Karpas-422 (cell line): ENCODE results near the gene MAPK14. TPM values are rescaled to one million over a fixed set of nuclear protein-coding genes. Genes with fewer than 3 reads are reported as not detected.

Experiments used
- DNase-seq: peaks from one replicate; pipeline ENCODE4 v3.0.0-alpha.2; 2015
- H2AFZ ChIP-seq: fragments of 200-600 bp; sonication (generic); 2 replicates; pipeline ENCODE4 v1.6.1; 2014; ENCODE audit warnings: antibody characterized with exemption, low read length, mixed read lengths
- H3K27ac ChIP-seq: fragments of 200-600 bp; sonication (generic); 2 replicates; pipeline ENCODE4 v1.5.1; 2014; ENCODE audit warnings: mild to moderate bottlenecking, low read length, moderate library complexity
- H3K27me3 ChIP-seq: fragments of 200-600 bp; sonication (generic); 2 replicates; pipeline ENCODE4 v1.6.1; 2014; ENCODE audit warnings: low read length, mixed read lengths
- H3K36me3 ChIP-seq: fragments of 200-600 bp; sonication (generic); 2 replicates; pipeline ENCODE4 v1.6.1; 2014; ENCODE audit warnings: low read length, mixed read lengths; ENCODE audit not compliant: insufficient read depth
- H3K4me1 ChIP-seq: fragments of 200-600 bp; sonication (generic); 2 replicates; pipeline ENCODE4 v1.6.1; 2014; ENCODE audit warnings: mild to moderate bottlenecking, low read length, mixed read lengths
- H3K4me2 ChIP-seq: fragments of 200-600 bp; sonication (generic); 2 replicates; pipeline ENCODE4 v1.6.1; 2014; ENCODE audit warnings: low read length, low read depth, mild to moderate bottlenecking; ENCODE audit not compliant: poor library complexity, severe bottlenecking
- H3K4me3 ChIP-seq: fragments of 200-600 bp; sonication (generic); 2 replicates; pipeline ENCODE4 v1.5.1; 2014; ENCODE audit warnings: mild to moderate bottlenecking, antibody characterized with exemption, low read length, mixed read lengths
- H3K79me2 ChIP-seq: fragments of 200-600 bp; sonication (generic); 2 replicates; pipeline ENCODE4 v1.6.1; 2014; ENCODE audit warnings: mild to moderate bottlenecking, low read length, mixed read lengths
- H3K9ac ChIP-seq: fragments of 200-600 bp; sonication (generic); 2 replicates; pipeline ENCODE4 v1.6.0; 2014; ENCODE audit warnings: low read length
- H3K9me2 ChIP-seq: fragments of 200-600 bp; sonication (generic), shearing (Covaris generic); replicated peaks from 2 replicates; pipeline ENCODE4 v1.6.0; 2014; ENCODE audit warnings: mild to moderate bottlenecking, low read length, moderate library complexity; ENCODE audit not compliant: insufficient read depth
- H3K9me3 ChIP-seq: fragments of 300-700, 200-600 bp; sonication (generic); 2 replicates; pipeline ENCODE4 v1.6.1; 2014; ENCODE audit warnings: low read length, mixed read lengths
- H4K20me1 ChIP-seq: fragments of 200-600 bp; sonication (generic); 2 replicates; pipeline ENCODE4 v1.6.1; 2014; ENCODE audit warnings: mild to moderate bottlenecking, antibody characterized with exemption, low read length, low read depth; ENCODE audit not compliant: insufficient read depth
- total RNA-seq: library from RNA; depleted of rRNA; stranded (reverse); fragments of >200 nt; shearing (Covaris generic); gene quantifications from 2 replicates; pipeline ENCODE4 v1.2.3, GENCODE V29; 2014; ENCODE audit warnings: low replicate concordance

Gene MAPK14
- total RNA-seq, 1 experiment from 2014 or later: 56.1 TPM

DNA sequence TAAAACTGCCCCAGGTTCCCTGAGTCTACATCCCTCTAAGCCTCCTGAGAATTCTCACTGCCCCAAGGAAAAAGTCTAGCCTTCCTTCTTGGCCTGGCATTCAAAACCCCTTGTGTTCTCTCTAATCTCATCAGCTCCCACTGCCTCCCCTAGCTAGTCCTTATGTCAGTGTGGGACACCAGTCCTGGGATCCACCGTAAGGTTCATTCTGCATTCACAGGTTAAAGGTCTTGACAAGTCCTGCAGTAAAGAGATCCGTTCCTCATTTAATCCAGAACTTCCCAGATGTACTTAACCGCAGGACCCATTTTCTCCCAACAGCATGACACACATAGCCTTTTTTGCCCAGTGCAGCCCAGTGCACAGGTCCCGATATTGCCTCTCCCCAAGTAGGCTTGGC lies 114.4 kb downstream of the MAPK14 start:
- H3K4me3 ChIP-seq: no peak overlapping the region
- peaks cover 16% of the 10 kb centered on the region for H3K4me1 ChIP-seq
- no peak overlapping the region for H3K27ac ChIP-seq
- H3K36me3 ChIP-seq: no peaks in the 10 kb centered on the region
- no peak overlapping the region for H3K4me2 ChIP-seq
- no peaks in the 10 kb centered on the region for H3K79me2 ChIP-seq
- H4K20me1 ChIP-seq: no peaks in the 10 kb centered on the region
- H2AFZ ChIP-seq: no peak overlapping the region
- H3K9me3 ChIP-seq: no peaks in the 10 kb centered on the region
- no peaks in the 10 kb centered on the region for H3K9me2 ChIP-seq
- no peak overlapping the region for H3K9ac ChIP-seq
- DNase-seq: no peak
- no peaks in the 10 kb centered on the region for H3K27me3 ChIP-seq

DNA sequence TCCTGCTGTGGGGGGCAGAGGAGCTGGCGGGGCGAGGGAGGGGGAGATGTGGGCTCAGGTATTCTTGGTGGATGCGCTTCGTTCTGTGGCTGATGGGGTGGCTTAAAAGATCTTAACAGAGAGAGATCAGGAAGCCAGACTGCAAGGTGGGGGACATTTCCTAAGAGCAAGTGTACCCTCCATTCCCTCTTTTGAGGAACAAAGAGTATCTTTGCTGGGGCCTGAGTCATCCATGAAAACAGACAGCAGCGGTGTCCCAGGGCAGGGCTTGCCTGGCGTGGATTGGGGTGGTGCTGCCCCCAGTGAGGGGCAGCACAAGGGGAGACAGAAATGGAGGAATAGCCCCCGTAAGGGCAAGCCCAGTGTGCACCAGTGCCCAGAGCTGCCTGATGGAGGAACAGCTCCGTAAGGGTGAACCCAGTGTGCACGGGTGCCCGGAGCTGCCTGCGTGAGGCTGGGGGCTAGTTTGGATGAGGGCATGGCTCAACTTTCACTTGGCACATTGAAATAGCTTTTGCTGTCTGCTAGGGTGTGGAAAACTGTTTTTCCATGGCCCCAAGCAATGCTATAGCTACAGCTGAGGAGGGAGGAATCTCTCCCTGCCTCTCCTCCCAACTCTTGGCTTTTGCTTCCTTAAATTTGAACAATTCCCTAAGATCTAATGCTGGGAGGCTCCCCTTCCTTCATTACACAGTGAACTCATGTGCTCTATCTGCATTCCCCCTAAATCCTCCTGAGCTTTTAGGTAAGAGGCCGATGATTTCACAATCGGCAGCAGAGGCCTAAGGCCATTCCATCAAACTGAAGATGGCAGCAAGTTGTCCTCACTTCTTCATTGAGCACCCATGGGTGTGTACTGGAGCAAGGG lies 115.6 kb downstream of the MAPK14 start:
- Histone ChIP-seq H2AFZ (no peak overlapping the region), H4K20me1 (no peaks in the 10 kb centered on the region), H3K27ac (no peak overlapping the region), H3K9me2 (no peaks in the 10 kb centered on the region), H3K27me3 (no peaks in the 10 kb centered on the region), H3K36me3 (no peaks in the 10 kb centered on the region), H3K4me2 (no peak overlapping the region), H3K9ac (no peak overlapping the region), H3K4me1 (peaks cover 16% of the 10 kb centered on the region), H3K4me3 (no peak overlapping the region), H3K79me2 (no peaks in the 10 kb centered on the region), H3K9me3 (no peaks in the 10 kb centered on the region)
- no peak for DNase-seq

DNA sequence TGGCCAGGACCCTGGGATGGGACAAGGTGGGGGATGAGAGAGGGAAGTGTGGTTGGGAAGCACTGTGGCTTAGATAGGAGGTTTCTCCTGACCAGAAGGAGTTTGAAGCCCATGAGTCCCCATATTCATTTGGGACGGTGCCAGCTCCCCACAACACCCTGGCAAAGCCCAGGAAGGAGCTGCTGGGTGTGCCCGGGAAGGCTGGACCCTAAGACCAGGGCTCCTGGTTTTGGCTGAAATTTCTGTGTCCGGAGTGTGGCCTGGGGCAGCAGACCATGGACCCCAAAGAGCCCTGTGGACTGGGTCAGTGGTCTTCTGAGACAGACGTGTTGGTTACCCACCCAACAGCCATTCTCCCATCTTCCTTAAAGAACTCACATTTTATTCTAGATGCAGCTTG lies 117.9 kb downstream of the MAPK14 start:
- no peaks in the 10 kb centered on the region for H3K9me3 ChIP-seq
- no peaks in the 10 kb centered on the region for H4K20me1 ChIP-seq
- H3K27ac ChIP-seq: no peak overlapping the region
- H3K9me2 ChIP-seq: no peaks in the 10 kb centered on the region
- no peak overlapping the region for H3K9ac ChIP-seq
- H3K36me3 ChIP-seq: no peaks in the 10 kb centered on the region
- H3K27me3 ChIP-seq: no peaks in the 10 kb centered on the region
- no peak overlapping the region for H2AFZ ChIP-seq
- peaks cover 2% of the 10 kb centered on the region for H3K4me1 ChIP-seq
- DNase-seq: no peak
- no peak overlapping the region for H3K4me2 ChIP-seq
- H3K4me3 ChIP-seq: no peak overlapping the region
- H3K79me2 ChIP-seq: no peaks in the 10 kb centered on the region

DNA sequence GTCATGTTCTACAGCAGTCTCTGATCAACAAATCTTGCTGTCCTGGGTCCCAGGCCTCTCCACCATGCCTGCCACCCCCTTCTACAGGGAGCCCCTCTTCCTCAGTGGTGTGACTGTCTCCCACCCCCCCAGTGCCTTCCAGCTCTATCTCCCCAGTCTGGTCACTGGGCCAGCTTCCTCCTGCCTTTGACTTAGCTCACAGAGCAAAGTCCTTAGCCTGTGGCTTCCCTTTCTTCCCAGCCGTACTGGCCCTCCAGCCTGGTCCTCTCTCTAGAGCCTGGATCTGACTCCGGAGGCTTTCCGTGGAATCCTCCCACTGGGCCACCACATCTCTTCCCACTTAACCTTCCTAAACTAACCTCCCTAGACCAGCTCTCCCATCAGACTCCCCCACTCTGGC lies 119.7 kb downstream of the MAPK14 start:
- Histone ChIP-seq H3K4me2 (no peak overlapping the region), H3K9me3 (no peaks in the 10 kb centered on the region), H2AFZ (no peak overlapping the region), H3K4me1 (no peaks in the 10 kb centered on the region), H3K79me2 (no peaks in the 10 kb centered on the region), H3K27ac (no peak overlapping the region), H3K9ac (no peak overlapping the region), H3K4me3 (no peak overlapping the region), H3K9me2 (no peaks in the 10 kb centered on the region), H3K36me3 (no peaks in the 10 kb centered on the region), H3K27me3 (no peaks in the 10 kb centered on the region), H4K20me1 (no peaks in the 10 kb centered on the region)
- DNase-seq: no peak

- H4K20me1 ChIP-seq: no peaks in the 10 kb centered on the region
- H2AFZ ChIP-seq: no peak overlapping the region
- H3K27ac ChIP-seq: no peak overlapping the region
- H3K4me2 ChIP-seq: no peak overlapping the region
- no peak overlapping the region for H3K4me3 ChIP-seq
- H3K9me2 ChIP-seq: no peaks in the 10 kb centered on the region
- no peaks in the 10 kb centered on the region for H3K79me2 ChIP-seq
- no peak for DNase-seq
- H3K36me3 ChIP-seq: no peaks in the 10 kb centered on the region
- no peaks in the 10 kb centered on the region for H3K27me3 ChIP-seq
- no peaks in the 10 kb centered on the region for H3K4me1 ChIP-seq
- no peak overlapping the region for H3K9ac ChIP-seq
- no peaks in the 10 kb centered on the region for H3K9me3 ChIP-seq
Observed at GRCh38 chr6:36149476-36149875, 121.9 kb downstream of the MAPK14 start.

GRCh38 chr6:36150283-36150682 lies 122.7 kb downstream of the MAPK14 start:
- H3K27ac ChIP-seq: no peak overlapping the region
- H2AFZ ChIP-seq: no peak overlapping the region
- no peak overlapping the region for H3K4me2 ChIP-seq
- H4K20me1 ChIP-seq: no peaks in the 10 kb centered on the region
- no peaks in the 10 kb centered on the region for H3K79me2 ChIP-seq
- H3K4me3 ChIP-seq: no peak overlapping the region
- no peaks in the 10 kb centered on the region for H3K9me2 ChIP-seq
- no peaks in the 10 kb centered on the region for H3K27me3 ChIP-seq
- no peak overlapping the region for H3K9ac ChIP-seq
- H3K9me3 ChIP-seq: no peaks in the 10 kb centered on the region; the same call in 1 of the 2 replicates
- no peak for DNase-seq
- H3K4me1 ChIP-seq: no peaks in the 10 kb centered on the region
- H3K36me3 ChIP-seq: no peaks in the 10 kb centered on the region

- Histone ChIP-seq H3K4me1 (no peaks in the 10 kb centered on the region), H3K4me2 (no peak overlapping the region), H3K27me3 (no peaks in the 10 kb centered on the region), H2AFZ (no peak overlapping the region), H3K9me2 (no peaks in the 10 kb centered on the region), H4K20me1 (no peaks in the 10 kb centered on the region), H3K79me2 (no peaks in the 10 kb centered on the region), H3K4me3 (no peak overlapping the region), H3K36me3 (no peaks in the 10 kb centered on the region), H3K9me3 (peaks cover 8% of the 10 kb centered on the region), H3K27ac (no peak overlapping the region), H3K9ac (no peak overlapping the region)
- DNase-seq: no peak
Observed at GRCh38 chr6:36154286-36154685, 126.7 kb downstream of the MAPK14 start.

- H3K9ac ChIP-seq: no peak overlapping the region
- no peaks in the 10 kb centered on the region for H3K36me3 ChIP-seq
- no peaks in the 10 kb centered on the region for H3K9me2 ChIP-seq
- no peaks in the 10 kb centered on the region for H3K4me1 ChIP-seq
- H3K27ac ChIP-seq: no peak overlapping the region
- H3K79me2 ChIP-seq: no peaks in the 10 kb centered on the region
- H3K4me3 ChIP-seq: no peak overlapping the region
- DNase-seq: no peak
- H3K27me3 ChIP-seq: no peaks in the 10 kb centered on the region
- H2AFZ ChIP-seq: no peak overlapping the region
- H3K4me2 ChIP-seq: no peak overlapping the region
- peaks cover 8% of the 10 kb centered on the region for H3K9me3 ChIP-seq
- no peaks in the 10 kb centered on the region for H4K20me1 ChIP-seq
Observed at GRCh38 chr6:36155662-36156061, 128.1 kb downstream of the MAPK14 start.
